Measurements from ENCODE around the gene SETD7.

The SETD7 gene

GRCh38 chr4:139509727-139510410 is 46.1 kb downstream of the SETD7 start:
- Histone ChIP-seq H2AFZ (ENCODE audit: low read length, unreplicated experiment) (no peak overlapping the region), H3K79me2 (ENCODE audit: control insufficient read depth, insufficient read depth, low read length, unreplicated experiment) (no peaks in the 10 kb centered on the region), H3K4me3 (ENCODE audit: low read depth, low read length) (no peak overlapping the region), H3K27me3 (ENCODE audit: insufficient read depth, low read length) (no peaks in the 10 kb centered on the region), H3K27ac (ENCODE audit: low read depth, low read length) (no peak overlapping the region), H3K36me3 (ENCODE audit: insufficient read depth, low read length) (peaks cover 12% of the 10 kb centered on the region), H3K4me1 (ENCODE audit: control insufficient read depth, insufficient read depth, low read length, unreplicated experiment) (no peaks in the 10 kb centered on the region)

GRCh38 chr4:139508581-139509237 is 47.3 kb downstream of the SETD7 start:
- no peaks in the 10 kb centered on the region for H3K4me1 ChIP-seq (ENCODE audit: control insufficient read depth, insufficient read depth, low read length, unreplicated experiment)
- peaks cover 12% of the 10 kb centered on the region for H3K36me3 ChIP-seq (ENCODE audit: insufficient read depth, low read length)
- no peaks in the 10 kb centered on the region for H3K27me3 ChIP-seq (ENCODE audit: insufficient read depth, low read length)
- no peak overlapping the region for H2AFZ ChIP-seq (ENCODE audit: low read length, unreplicated experiment)
- no peaks in the 10 kb centered on the region for H3K79me2 ChIP-seq (ENCODE audit: control insufficient read depth, insufficient read depth, low read length, unreplicated experiment)
- H3K27ac ChIP-seq (ENCODE audit: low read depth, low read length), result no peak overlapping the region
- H3K4me3 ChIP-seq (ENCODE audit: low read depth, low read length), result no peak overlapping the region

GRCh38 chr4:139506774-139507173 is 49.2 kb downstream of the SETD7 start:
- no peak overlapping the region for H2AFZ ChIP-seq (ENCODE audit: low read length, unreplicated experiment)
- H3K79me2 ChIP-seq (ENCODE audit: control insufficient read depth, insufficient read depth, low read length, unreplicated experiment), result no peaks in the 10 kb centered on the region
- H3K36me3 ChIP-seq (ENCODE audit: insufficient read depth, low read length), result peaks cover 12% of the 10 kb centered on the region
- H3K27ac ChIP-seq (ENCODE audit: low read depth, low read length), result no peak overlapping the region
- no peak overlapping the region for H3K4me3 ChIP-seq (ENCODE audit: low read depth, low read length)
- no peaks in the 10 kb centered on the region for H3K4me1 ChIP-seq (ENCODE audit: control insufficient read depth, insufficient read depth, low read length, unreplicated experiment)
- no peaks in the 10 kb centered on the region for H3K27me3 ChIP-seq (ENCODE audit: insufficient read depth, low read length)

GRCh38 chr4:139503622-139504166 is 52.3 kb downstream of the SETD7 start:
- peaks cover 8% of the 10 kb centered on the region; the same call in 1 of the 2 replicates for H3K36me3 ChIP-seq (ENCODE audit: insufficient read depth, low read length)
- no peak overlapping the region for H2AFZ ChIP-seq (ENCODE audit: low read length, unreplicated experiment)
- no peak overlapping the region for H3K27ac ChIP-seq (ENCODE audit: low read depth, low read length)
- H3K4me3 ChIP-seq (ENCODE audit: low read depth, low read length), result no peak overlapping the region
- H3K79me2 ChIP-seq (ENCODE audit: control insufficient read depth, insufficient read depth, low read length, unreplicated experiment), result no peaks in the 10 kb centered on the region
- H3K4me1 ChIP-seq (ENCODE audit: control insufficient read depth, insufficient read depth, low read length, unreplicated experiment), result no peaks in the 10 kb centered on the region
- no peaks in the 10 kb centered on the region for H3K27me3 ChIP-seq (ENCODE audit: insufficient read depth, low read length)

GRCh38 chr4:139501927-139502899 is 53.8 kb downstream of the SETD7 start:
- Histone ChIP-seq H3K27ac (ENCODE audit: low read depth, low read length) (no peak overlapping the region), H3K79me2 (ENCODE audit: control insufficient read depth, insufficient read depth, low read length, unreplicated experiment) (no peaks in the 10 kb centered on the region), H2AFZ (ENCODE audit: low read length, unreplicated experiment) (no peak overlapping the region), H3K4me1 (ENCODE audit: control insufficient read depth, insufficient read depth, low read length, unreplicated experiment) (no peaks in the 10 kb centered on the region), H3K36me3 (ENCODE audit: insufficient read depth, low read length) (peaks cover 8% of the 10 kb centered on the region; the same call in 1 of the 2 replicates), H3K4me3 (ENCODE audit: low read depth, low read length) (no peak overlapping the region), H3K27me3 (ENCODE audit: insufficient read depth, low read length) (no peaks in the 10 kb centered on the region)

GRCh38 chr4:139501527-139501926 is 54.5 kb downstream of the SETD7 start:
- Histone ChIP-seq H3K36me3 (ENCODE audit: insufficient read depth, low read length) (peaks cover 8% of the 10 kb centered on the region; the same call in 1 of the 2 replicates), H3K27ac (ENCODE audit: low read depth, low read length) (no peak overlapping the region), H3K79me2 (ENCODE audit: control insufficient read depth, insufficient read depth, low read length, unreplicated experiment) (no peaks in the 10 kb centered on the region), H3K4me3 (ENCODE audit: low read depth, low read length) (no peak overlapping the region), H2AFZ (ENCODE audit: low read length, unreplicated experiment) (no peak overlapping the region), H3K4me1 (ENCODE audit: control insufficient read depth, insufficient read depth, low read length, unreplicated experiment) (no peaks in the 10 kb centered on the region), H3K27me3 (ENCODE audit: insufficient read depth, low read length) (no peaks in the 10 kb centered on the region)

- no peaks in the 10 kb centered on the region for H3K4me1 ChIP-seq (ENCODE audit: control insufficient read depth, insufficient read depth, low read length, unreplicated experiment)
- no peak overlapping the region for H3K27ac ChIP-seq (ENCODE audit: low read depth, low read length)
- no peaks in the 10 kb centered on the region for H3K79me2 ChIP-seq (ENCODE audit: control insufficient read depth, insufficient read depth, low read length, unreplicated experiment)
- H3K27me3 ChIP-seq (ENCODE audit: insufficient read depth, low read length), result no peaks in the 10 kb centered on the region
- no peak overlapping the region for H3K4me3 ChIP-seq (ENCODE audit: low read depth, low read length)
- peaks cover 8% of the 10 kb centered on the region; the same call in 1 of the 2 replicates for H3K36me3 ChIP-seq (ENCODE audit: insufficient read depth, low read length)
- no peak overlapping the region for H2AFZ ChIP-seq (ENCODE audit: low read length, unreplicated experiment)
Observed at GRCh38 chr4:139501117-139501516, 54.9 kb downstream of the SETD7 start.

GRCh38 chr4:139499186-139499585 is 56.8 kb downstream of the SETD7 start:
- Histone ChIP-seq H3K27me3 (ENCODE audit: insufficient read depth, low read length) (no peaks in the 10 kb centered on the region), H3K79me2 (ENCODE audit: control insufficient read depth, insufficient read depth, low read length, unreplicated experiment) (no peaks in the 10 kb centered on the region), H3K4me1 (ENCODE audit: control insufficient read depth, insufficient read depth, low read length, unreplicated experiment) (no peaks in the 10 kb centered on the region), H3K4me3 (ENCODE audit: low read depth, low read length) (no peak overlapping the region), H2AFZ (ENCODE audit: low read length, unreplicated experiment) (no peak overlapping the region), H3K36me3 (ENCODE audit: insufficient read depth, low read length) (no peaks in the 10 kb centered on the region), H3K27ac (ENCODE audit: low read depth, low read length) (no peak overlapping the region)

- H3K36me3 ChIP-seq (ENCODE audit: insufficient read depth, low read length), result no peaks in the 10 kb centered on the region
Observed at GRCh38 chr4:139493176-139493575, 62.8 kb downstream of the SETD7 start.

GRCh38 chr4:139492429-139492828 is 63.6 kb downstream of the SETD7 start:
- H3K27me3 ChIP-seq (ENCODE audit: insufficient read depth, low read length), result no peaks in the 10 kb centered on the region

More at GRCh38 chr4:139493176-139493575, 62.8 kb downstream of the SETD7 start:
- no peaks in the 10 kb centered on the region for H3K27me3 ChIP-seq (ENCODE audit: insufficient read depth, low read length)
- no peaks in the 10 kb centered on the region for H3K4me1 ChIP-seq (ENCODE audit: control insufficient read depth, insufficient read depth, low read length, unreplicated experiment)
- no peak overlapping the region for H3K27ac ChIP-seq (ENCODE audit: low read depth, low read length)
- H3K4me3 ChIP-seq (ENCODE audit: low read depth, low read length), result no peak overlapping the region
- no peaks in the 10 kb centered on the region for H3K79me2 ChIP-seq (ENCODE audit: control insufficient read depth, insufficient read depth, low read length, unreplicated experiment)
- H2AFZ ChIP-seq (ENCODE audit: low read length, unreplicated experiment), result no peak overlapping the region

More at GRCh38 chr4:139492429-139492828, 63.6 kb downstream of the SETD7 start:
- Histone ChIP-seq H3K79me2 (ENCODE audit: control insufficient read depth, insufficient read depth, low read length, unreplicated experiment) (no peaks in the 10 kb centered on the region), H3K27ac (ENCODE audit: low read depth, low read length) (no peak overlapping the region), H2AFZ (ENCODE audit: low read length, unreplicated experiment) (no peak overlapping the region), H3K36me3 (ENCODE audit: insufficient read depth, low read length) (no peaks in the 10 kb centered on the region), H3K4me1 (ENCODE audit: control insufficient read depth, insufficient read depth, low read length, unreplicated experiment) (no peaks in the 10 kb centered on the region), H3K4me3 (ENCODE audit: low read depth, low read length) (no peak overlapping the region)
